GM20431 (cell line): ENCODE measurements around the gene ETFB.
"Not testable (repeated sequence)": the region's sequence is repeated elsewhere in the genome, so short reads cannot be mapped to it uniquely, and the experiment has no call there.

Experiments
- in situ Hi-C: fragments of 300-500 bp; cut with MseI, MboI; formaldehyde crosslinking; loops from one replicate; pipeline ENCODE4 v1.15.0; 2020; ENCODE audit warnings: low sequenced_read_pairs; ENCODE audit not compliant: unreplicated experiment

ETFB gene

DNA sequence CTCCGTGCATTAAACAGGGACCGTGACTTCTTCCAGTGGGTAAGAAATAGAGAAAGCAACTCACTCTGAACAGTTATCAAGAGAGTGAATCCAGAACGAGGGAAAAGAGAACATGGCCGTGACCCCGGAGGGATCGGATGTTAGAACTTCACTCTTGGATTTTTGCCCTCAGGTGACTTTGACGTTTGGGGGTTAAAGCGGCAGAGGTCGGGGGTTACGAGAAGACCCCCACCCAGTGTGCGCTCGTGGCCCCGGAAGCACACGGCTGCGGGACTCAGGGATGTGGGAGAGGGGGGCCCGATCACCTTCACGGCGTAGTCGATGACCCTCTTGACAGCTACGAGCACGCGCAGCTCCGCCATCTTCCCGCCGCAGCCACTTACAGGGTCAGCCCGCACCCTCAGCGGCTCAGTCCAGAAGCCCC lies at the start of gene ETFB:
ETFB (minus strand) TSS at position 424 of the 424 bp plus-strand sequence; CDS start at position 362, 62 bp downstream.
- in situ Hi-C loops: no loop called here

DNA sequence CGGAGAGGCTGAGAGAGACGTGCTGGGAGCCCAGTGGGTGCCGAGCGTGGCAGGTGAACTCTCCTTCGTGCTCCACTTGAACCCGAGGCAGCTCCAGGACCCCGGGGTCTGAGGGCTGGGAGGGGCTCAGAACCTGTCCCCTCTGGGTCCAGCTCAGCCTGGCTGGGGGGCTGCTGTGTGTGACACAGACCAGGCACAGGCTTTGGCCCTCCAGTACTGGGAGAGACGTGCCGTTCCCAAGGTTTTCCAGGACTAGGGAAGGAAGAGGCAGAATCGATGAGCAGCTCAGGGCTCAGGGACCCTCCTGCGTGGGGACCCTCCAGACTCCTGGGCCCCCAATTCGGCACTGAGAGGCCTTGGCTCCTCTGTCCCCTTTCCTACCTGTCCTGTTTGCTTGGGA lies 49.0 kb upstream of the ETFB start:
- in situ Hi-C loops: no loop called here

DNA sequence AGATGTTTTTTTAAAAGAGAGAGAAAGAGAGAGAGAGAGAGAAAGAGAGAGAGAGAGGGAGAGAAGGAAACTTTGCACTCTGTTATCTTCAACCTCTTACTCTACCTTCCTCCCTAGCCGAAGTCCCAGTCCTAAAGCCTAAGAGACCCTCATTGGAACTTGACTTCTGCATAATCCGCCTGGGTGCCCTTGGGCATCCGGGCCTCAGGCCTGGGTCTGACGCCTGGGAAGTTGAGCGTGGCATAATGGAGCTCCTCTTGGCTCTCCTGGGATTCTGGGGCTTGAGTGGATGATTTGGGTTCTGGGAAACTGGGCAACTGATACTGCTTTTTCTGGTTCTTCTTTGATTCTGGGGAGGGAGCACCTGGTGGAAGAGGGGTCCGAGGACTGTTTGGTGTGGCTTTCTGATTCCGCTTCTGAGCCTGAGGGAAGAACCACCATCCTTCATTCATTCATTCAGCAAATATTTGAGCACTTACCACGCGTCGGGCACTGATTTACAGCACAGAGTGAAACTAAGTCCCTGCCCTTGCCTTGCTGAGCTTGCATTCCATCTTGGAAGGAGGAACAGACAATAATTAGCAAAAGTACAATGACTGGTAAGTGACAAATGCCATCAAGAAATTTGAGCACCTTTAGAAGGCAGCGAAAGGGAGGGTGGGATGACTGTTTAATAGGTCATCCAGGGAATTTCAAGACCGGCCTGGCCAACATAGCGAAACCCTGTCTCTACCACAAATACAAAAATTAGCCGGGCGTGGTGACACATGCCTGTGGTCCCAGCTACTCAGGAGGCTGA lies 45.0 kb upstream of the ETFB start:
- in situ Hi-C loops: no loop called here

DNA sequence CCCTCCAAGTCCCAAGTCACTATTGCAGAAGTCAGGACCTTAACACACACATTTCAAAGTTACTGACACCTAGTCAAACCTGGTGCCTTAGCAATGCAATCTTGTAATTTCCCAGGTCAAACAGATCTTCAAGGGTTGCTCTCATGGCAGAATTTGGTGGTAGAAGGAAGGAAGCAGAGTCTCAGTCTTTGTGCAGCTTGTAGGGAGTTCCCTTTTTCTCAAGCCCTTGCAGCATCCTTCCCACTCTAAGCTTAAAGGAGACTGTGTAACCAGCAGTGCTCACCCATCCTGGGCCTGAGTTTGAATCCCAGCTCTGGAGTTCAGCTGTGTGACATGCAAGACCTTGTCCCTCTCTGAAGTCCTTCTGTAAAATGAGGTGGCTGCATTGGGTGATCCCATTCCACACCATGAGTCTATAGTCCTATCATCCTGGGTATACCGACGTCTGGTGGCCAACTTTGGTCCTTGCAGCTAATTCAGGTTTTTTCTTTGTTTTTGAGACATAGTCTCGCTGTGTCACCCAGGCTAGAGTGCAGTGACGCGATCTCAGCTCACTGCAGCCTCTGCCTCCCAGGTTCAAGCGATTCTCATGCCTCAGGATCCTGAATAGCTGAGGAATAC lies 41.4 kb upstream of the ETFB start:
- in situ Hi-C loops: no loop called here

DNA sequence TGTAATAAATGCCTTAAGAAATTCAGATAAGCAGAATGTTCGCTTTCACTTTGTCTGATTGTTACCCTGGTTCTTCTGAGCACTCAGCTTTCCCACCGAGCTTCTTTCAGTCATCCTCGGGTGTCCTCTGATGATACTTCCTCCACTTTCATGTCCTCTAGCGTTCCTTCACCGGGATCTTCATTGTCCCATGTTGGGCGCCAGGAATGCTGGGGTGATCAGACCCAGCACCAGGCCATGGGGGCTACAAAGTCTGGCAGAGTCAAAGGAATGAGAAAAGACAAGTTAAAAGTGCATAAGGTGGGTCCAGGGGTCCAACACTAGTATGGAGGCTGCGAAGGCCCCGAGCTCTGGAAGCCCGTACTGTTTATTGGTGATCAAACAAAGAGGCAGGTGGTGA lies 35.9 kb upstream of the ETFB start:
- in situ Hi-C loops: no loop called here

DNA sequence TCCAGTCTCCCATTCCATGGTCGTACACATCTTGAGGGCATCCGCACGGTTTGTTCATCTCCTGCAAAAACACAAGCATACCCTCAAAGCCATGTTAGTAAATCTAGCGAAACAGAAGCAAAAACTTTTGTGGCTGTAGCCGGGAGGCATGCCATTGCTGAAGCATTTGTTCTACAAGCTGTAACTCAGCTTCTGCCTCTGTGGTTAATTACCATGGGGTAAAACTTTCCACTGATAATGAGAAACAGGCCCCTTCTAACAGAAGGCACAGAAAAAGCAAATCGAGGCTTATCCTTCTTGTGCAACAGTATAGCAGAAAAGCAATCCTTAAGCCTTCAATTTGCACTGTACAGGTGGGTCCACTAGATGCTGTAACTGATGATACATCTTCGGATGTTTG lies 33.7 kb upstream of the ETFB start:
- in situ Hi-C loops: not testable (repeated sequence)

DNA sequence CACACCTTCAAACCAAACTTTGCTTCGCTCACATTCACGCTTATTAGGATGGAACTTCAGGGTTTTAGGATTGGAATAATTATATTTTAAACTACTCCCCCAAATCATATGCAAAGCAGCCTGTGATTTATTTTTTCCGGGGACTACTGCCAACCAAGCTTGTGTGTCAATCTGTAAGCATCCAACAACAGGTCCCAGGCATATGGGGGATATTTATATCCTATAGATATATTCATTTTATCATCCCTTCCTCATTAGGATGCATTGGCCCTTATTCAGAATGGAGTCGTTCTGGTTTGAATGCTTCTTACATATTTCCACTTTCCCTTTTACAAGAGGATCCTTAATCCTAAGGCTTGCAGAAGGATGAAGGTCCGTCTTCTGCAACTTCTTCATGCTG lies 33.0 kb upstream of the ETFB start:
- in situ Hi-C loops: no loop called here

DNA sequence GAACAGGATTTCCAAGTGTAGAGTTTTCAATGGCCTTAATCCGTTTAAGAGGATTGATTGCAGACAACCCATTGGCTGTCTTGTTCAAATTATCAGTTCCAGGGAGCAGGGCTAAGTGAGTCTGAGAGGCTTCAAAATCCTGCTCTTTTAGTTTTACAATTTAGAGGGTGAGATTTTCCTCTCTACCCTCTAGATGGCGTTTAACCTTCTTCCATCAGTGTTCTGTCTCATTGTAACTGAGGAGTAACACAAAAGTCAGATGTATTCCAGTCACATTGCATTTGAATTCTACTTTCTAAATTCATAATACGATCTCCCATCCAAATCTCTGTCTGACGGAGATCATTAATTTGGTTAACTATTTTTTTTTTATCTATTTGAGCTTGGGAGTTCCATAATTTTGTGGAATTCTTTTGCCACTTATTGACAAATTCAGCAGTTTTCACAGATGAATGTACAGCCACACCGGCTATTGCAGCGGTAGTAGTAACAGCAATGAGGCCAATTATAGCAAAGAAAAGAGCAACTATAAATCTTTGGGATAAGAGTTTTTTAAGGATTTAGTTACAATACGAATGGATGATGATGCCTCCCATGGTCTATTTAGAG lies 32.0 kb upstream of the ETFB start:
- in situ Hi-C loops: no loop called here

DNA sequence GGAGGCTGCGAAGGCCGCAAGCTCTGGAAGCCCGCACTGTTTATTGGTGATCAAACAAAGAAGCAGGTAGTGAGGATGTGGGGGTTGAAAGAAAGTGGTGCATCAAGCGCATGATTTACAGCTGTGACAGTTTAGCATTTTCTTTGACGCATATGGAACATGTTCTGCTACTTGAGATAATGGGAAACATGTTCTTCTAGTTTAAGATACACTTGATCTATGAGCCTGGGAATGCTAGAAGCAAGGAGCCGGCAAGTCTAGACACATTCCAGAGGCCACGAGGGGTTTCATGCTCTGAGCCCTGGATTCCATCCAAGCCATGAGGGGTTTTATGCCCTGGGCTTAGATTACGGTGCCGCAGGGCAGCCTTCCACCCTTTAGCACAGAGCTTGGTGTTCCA lies 31.3 kb upstream of the ETFB start:
- in situ Hi-C loops: not testable (repeated sequence)

DNA sequence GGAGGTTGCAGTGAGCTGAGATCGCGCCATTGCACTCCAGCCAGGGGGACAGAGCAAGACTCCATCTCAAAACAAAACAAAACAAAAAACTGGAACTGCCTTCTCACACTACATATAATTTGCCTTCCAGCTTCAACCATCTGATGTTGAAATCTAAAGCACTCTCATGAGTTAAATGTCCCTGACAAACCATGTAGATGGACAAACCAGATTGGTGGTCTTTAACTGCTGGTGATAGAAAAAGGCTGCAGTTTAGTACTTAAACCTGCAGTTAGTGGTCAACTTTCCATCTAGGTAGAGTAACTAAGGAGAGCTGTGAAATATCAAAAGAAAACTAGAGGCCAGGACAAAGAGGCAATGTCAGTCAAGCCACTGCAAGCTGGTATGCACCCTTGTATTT lies 30.0 kb upstream of the ETFB start:
- in situ Hi-C loops: no loop called here

DNA sequence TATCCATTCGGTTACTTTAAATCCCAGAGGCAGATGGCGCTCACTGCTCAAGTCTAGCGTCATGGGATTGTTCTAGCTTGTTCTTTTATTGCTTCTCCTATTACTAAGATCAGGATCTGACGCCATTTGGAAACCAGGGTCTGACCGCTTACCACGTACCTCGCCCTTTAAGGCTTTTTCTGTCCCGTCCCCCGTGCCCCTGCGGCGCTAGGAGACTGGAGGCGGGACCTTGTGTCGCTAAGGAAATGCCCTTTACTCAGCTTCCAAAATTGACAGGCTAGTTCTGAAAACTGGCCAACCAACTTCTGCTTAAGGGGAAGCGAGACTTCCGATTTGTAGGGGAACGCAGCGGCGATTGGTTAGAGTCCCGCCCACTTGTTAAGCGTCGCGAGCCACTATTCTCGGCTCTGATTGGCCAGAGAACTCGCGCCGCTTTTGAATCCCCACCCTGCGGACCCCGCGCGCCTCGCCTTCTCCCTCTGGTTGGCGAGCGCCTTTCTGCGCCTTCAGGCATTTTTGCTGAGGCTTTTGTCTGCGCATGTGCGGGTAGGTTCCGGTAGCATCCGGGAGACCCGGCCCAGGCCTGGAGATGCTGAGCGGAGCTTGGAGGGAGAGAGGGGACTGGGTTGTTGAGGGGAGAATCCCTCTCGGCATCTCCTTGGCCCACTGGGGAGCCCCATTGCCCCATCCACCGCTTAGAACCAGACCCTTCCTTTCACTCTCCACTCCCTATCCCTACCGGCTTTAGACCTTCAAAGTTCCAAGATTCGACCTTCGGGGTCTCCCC lies 28.1 kb upstream of the ETFB start:
- in situ Hi-C loops: no loop called here

DNA sequence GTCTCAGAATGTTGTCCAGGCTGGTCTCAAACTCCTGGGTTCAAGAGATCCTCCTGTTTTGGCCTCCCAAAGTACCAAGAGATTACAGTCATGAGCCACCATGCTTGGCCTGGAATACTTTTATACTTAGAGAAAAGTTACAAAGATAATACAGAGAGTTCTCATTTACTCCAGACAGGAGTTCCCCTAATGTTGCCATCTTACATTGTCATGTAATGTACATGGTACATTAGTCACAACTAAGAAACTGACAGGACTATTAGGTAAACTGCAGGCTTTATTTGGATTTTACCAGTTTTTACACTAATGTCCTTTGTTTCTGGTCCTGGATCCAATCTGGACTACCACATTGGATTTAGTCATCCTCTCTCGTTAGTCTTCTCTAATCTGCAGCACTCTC lies 26.5 kb upstream of the ETFB start:
- in situ Hi-C loops: no loop called here

DNA sequence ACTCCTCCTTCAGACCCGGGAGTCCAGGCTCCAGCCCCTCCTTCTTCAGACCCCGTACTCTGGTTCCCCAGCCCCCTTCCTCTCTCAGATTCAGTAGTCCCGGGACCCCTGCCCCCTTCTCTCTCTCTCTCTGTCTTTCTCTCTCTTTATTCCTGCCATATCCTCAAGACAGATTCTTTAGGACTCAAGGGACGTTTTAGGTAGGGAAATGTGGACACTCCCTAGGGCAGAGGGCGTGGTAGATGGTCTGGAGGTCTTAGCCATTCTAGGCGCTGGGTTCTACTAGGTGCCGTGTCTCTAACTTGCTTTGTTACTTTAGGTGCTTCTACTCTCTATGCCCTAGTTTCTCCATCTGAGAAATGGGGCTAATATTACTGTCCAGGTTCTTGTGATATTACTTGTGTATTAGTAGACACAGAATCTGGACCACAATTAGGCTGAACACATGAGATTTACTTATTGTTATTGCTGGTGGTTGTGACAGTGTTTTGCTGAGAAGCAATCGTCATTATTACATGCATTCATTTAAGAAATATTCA lies 25.0 kb upstream of the ETFB start:
- in situ Hi-C loops: no loop called here

DNA sequence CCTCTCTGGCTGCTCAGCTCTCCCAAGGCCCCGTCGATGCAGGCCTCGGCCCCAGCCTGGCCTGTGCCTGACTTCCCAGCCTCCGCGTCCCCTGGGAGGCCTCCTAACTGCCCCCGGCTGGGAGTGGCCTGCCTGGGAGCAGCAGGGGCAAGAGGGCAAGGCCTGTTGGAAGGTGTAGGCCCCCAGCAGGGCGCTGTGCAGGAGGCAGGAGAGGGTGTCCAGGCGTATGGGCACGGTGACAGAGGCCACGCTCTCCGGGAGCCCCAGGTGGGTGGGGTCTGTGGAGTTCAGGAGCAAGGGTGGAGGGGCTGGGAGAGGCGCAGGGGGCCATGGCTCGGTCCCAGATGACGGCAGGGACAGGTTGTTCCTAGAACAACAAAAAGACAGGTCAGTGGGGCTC lies 23.0 kb upstream of the ETFB start:
- in situ Hi-C loops: no loop called here

DNA sequence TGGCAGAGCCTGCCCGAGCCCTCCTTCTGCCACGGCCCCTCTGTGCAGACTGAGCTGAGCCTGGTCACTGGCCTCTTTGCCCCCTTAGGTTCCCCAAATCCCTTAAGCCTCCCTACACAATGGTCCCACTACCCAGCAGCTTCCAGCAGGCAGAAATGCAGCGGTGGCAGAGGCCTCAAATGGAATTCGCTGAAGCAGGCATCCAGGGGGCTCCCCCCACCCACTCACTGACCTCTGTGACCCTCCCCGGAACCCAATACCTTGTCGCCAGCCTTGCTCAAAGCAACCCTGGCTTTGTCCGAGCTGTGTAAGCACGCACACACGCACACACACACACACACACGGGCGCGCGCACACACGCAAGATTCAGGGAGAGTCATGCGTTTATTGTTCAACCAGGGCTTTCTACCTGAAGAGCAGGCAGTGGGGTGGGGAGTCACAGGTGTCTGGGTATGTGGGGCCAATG lies 21.8 kb upstream of the ETFB start, which contains the start of gene LIM2:
LIM2 (minus strand) TSS at position 51 of the 466 bp plus-strand sequence. CDS start 531 bp downstream, outside the sequence.
- in situ Hi-C loops: no loop called here

DNA sequence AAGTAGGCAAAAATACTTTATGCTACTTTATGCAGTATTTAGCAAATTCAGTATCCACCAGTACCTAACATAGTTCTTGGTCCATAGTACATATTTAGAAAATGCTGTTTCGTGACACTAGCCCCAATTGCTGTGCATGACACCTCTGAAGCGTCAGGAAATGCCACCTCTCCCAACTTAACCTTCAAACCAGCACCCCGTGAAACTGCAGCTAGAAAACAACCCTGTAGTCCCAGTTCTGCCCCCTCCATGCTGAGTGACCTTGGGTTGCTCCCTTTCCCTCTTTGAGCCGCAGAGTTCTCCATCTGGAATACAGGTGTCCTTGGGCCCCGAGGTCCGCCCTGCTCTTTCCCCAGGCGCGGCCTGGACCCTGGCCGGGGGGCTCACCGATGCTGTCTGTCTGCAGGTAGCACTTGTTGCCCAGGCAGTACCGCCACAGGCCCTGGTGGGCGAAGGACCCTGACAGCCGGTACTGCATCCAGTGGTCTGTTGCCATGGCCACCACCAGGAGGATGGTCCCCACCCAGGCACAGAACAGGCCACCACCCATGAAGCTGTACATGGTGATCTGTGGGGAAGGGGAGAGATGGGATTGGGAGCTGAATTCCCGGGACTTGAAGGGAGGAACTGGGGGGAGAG lies 20.8 kb upstream of the ETFB start:
- in situ Hi-C loops: no loop called here

DNA sequence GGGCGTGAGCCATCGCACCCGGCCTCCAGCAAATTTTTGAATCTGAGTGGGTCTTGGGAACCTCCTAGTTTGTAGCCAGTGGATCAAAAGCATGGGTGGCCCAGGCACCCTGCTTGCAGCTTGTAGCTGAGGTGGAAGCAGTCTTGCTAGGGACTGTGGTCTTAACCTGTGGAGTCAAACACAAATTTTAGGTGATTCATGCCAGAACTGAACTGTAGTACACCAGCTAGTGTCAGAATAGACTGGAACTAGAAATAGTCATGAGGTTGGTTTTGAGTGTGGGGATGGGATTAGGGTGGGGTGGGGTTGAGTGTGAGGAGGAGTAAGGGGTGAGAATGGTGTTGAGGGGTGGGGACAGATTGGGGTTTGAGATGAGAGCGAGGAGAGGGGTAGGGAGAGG lies 15.8 kb upstream of the ETFB start:
- in situ Hi-C loops: no loop called here

DNA sequence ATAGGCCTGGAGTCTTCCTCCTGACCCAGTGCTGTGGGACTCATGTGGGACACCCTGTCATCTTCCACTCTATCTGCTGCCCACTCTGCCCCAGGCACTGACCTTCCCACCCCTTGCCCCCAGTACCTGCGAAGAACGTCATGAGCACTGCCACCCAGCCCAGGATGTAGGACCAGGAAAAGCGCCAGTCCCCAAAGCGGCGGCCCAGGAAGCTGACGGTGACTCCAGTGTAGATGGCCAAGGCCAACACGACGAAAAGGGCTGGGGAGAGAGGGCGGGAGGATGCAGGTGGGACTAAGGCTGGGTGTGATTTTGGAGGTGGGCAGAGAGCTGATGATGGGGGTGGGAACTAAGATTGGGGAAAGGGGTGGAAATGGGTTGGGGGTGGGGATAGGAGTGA lies 14.2 kb upstream of the ETFB start:
- in situ Hi-C loops: no loop called here

DNA sequence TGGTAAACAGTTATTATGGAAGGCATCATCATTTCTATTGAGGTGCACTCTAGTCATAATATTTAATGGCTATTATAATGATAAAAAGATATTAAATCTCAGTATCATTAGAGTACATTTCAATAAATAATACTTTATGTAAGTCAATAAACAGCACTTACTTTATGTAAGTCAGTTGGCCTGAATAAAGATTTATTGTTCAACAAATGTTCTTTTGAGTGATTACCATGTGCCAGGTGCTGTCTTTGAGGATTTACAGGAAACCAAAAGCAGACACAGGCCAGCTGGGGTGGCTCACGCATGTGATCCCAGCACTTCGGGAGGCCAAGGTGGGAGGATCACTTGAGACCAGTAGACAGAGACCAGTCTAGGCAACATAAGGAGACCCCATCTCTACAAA lies 11.2 kb upstream of the ETFB start:
- in situ Hi-C loops: no loop called here
